H1 (cell line): ENCODE data around the gene NOD2.

Experiments used
- CTCF ChIP-seq, 3 experiments: IDR thresholded peaks; 1 replicate in 2 of 3; 2 replicates in 1 of 3; pipeline versions ENCODE4 v1.5.1 to v1.6.1; 2011; ENCODE audit warnings: low read length in 3 of 3, mild to moderate bottlenecking in 3 of 3, inconsistent platforms in 2 of 3, low read depth in 1 of 3, moderate library complexity in 1 of 3; ENCODE audit not compliant: insufficient read depth in 1 of 3; ENCODE audit errors: control extremely low read depth in 1 of 3
- POLR2A ChIP-seq, 2 experiments: IDR thresholded peaks; 1 replicate in 1 of 2; 2 replicates in 1 of 2; pipeline ENCODE4 v1.6.1; 2011; ENCODE audit warnings: low read depth in 2 of 2, low read length in 2 of 2, mild to moderate bottlenecking in 2 of 2; ENCODE audit errors: control extremely low read depth in 1 of 2
- SRF ChIP-seq: IDR thresholded peaks from 2 replicates; pipeline ENCODE4 v1.6.1; 2011; ENCODE audit warnings: mild to moderate bottlenecking, low read depth, low read length, moderate library complexity

DNA sequence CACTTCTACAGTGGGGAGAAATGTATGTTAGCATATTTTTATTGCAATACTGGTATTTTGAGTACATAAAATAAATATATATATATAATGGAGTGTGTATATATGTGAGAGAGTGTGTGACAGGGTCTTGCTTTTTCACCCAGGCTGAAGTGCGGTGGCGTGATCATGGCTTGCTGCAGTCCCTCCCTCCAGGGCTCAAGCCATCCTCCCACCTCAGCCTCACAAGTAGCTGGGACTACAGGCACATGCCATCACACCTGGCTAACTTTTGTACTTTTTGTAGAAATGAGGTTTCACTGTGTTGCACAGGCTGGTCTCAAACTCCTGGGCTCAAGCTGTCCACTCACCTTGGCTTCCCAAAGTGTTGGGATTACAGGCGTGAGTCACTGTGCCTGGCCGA is 52.5 kb downstream of the NOD2 start:
- no peak for TF ChIP-seq SRF
- TF ChIP-seq POLR2A (IDR thresholded peaks at IDR 0.05; ENCODE audit: control extremely low read depth in 1 of 2, low read depth in 2 of 2, low read length in 2 of 2): no peak
- TF ChIP-seq CTCF (IDR thresholded peaks at IDR 0.05; ENCODE audit: control extremely low read depth in 1 of 3, insufficient read depth in 1 of 3, low read depth in 1 of 3, low read length in 3 of 3): no peak
